GM20000 (cell line): ENCODE results near the gene FBRS.
"Not testable (repeated sequence)": the region's sequence is repeated elsewhere in the genome, so short reads cannot be mapped to it uniquely, and the experiment has no call there.

Experiments used
- DNase-seq: peaks from one replicate; pipeline ENCODE4 v3.0.0; 2012; ENCODE audit warnings: low spot score
- TF ChIP-seq, protein P1 (sequence below): IDR thresholded peaks from 2 replicates; pipeline ENCODE4 v1.5.1; 2012; ENCODE audit warnings: mild to moderate bottlenecking, control low read depth; ENCODE audit errors: extremely low read depth, missing control alignments

The FBRS gene

DNA sequence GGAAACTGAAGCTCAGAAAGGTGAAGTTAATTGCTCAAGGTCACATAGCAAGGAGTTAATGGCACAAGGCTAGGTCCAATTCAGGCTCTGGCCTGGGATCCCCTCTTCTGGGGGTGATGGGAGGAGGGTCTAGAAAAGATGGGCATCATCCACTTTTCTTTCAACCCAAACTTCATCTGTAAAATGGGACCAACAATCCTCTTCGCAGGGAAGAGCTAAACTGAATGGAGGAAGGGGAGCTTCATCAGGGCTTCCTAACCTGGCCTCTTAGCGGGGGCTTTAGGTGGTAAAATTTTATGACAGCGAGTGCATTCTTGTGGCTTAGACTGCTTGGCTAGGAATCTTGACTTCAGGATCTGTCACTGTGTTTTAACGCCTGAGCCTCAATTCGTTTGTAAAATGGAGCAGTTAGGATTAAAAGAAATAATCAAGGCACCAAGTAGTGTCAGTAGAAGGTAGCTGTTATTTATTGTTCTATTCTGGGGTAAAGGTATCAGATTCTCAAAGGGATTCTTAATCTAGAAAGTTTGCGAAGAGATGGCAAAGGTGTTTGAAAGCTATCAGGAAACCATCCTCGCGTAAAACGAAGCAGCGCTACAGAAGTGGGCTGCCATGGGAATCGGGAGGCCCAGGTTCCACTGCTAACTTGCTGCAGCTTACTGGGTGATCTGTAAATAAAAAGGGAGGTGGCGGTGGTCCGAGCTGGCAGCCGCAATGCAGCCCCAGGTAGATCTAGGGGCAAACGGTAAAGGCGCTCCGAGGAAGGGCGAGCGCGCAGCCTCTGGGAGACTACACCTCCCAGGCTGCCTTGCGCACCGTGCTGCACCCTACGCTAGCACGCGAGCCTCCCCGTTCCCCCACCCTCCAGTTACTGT, 39.3 kb downstream of the FBRS start:
- peak; percentile 94 for DNase-seq
- TF ChIP-seq, protein P1, sequence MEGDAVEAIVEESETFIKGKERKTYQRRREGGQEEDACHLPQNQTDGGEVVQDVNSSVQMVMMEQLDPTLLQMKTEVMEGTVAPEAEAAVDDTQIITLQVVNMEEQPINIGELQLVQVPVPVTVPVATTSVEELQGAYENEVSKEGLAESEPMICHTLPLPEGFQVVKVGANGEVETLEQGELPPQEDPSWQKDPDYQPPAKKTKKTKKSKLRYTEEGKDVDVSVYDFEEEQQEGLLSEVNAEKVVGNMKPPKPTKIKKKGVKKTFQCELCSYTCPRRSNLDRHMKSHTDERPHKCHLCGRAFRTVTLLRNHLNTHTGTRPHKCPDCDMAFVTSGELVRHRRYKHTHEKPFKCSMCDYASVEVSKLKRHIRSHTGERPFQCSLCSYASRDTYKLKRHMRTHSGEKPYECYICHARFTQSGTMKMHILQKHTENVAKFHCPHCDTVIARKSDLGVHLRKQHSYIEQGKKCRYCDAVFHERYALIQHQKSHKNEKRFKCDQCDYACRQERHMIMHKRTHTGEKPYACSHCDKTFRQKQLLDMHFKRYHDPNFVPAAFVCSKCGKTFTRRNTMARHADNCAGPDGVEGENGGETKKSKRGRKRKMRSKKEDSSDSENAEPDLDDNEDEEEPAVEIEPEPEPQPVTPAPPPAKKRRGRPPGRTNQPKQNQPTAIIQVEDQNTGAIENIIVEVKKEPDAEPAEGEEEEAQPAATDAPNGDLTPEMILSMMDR: no peak

DNA sequence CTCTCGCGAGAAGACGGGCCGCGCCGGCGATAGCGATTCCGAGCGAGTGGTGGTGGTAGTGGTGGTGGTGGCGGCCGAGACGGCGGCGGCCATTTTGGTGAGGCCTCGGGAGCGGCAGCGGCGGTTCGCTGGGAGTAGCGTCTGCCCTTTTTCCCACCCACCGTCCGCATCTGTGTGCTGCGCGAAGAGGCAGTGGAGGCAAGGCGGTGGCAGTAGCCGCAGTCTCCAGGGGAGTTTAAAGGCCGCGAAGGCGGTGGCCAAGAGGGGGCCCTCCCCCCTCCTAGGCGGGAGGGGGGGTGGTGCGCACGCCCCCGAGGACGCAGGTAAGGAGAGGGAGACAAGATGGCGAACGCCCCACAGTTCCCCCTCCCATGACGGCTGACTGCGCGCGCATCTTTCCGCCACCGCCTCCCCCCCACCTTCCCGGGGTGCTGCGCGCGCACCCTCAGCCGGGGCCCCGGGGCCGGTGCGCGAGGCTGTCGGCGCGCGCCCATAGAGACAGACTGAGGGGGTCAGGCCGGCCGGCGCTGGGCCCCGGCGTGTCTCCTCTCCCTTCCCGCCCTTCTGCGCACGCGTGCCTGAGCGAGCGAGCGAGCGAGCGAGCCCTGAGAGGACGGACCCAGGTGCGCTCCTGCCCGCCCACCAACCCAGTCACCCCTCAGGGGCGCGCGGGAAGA, 40.0 kb downstream of the FBRS start:
- TF ChIP-seq, protein P1: no peak
- DNase-seq: peak; percentile 99

DNA sequence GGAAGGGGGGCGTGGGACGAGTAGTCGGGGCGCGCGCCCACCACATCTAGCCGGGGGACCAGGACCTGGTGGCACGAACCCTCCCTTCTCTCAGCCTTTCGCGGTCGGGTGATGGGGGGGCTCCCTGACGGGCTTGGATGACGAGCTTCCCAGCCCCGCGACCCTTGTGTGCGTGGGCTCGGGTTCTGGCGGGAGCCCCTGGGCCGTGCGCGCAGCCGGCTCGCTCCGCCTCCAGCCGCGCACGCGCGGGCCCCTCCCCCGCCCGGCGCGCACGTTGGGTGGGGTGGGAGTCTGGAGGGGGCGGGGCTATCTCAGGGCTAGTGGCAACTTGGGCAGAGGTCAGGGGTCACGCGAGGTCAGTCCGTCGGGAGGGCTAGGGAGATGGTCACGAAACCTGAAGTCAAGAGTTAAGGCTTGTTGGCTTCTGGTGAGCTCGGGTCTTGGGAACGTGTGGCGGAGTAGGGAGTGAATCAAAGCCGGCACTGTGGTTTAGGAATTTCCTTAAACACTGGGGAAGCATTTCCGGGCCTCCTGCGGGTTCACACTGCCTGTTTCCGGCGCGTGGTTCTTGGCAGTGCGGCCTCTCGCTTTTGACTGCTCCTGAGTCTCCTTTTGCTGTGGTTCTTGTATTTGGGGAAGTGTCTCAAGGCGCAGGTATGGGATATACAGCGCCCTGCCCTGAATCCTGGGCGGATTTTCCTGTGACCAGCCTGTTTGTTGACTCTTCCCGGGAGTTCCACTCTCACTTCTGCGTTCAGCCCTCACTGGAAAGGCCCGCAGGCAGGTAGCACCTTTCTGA, 40.8 kb downstream of the FBRS start, which contains the start of gene SRCAP:
TSS of gene SRCAP (plus strand) at position 356 of the 799 bp plus-strand sequence. CDS start 1,654 bp downstream, outside the sequence.
- TF ChIP-seq, protein P1: no peak
- DNase-seq: peak; percentile 95

DNA sequence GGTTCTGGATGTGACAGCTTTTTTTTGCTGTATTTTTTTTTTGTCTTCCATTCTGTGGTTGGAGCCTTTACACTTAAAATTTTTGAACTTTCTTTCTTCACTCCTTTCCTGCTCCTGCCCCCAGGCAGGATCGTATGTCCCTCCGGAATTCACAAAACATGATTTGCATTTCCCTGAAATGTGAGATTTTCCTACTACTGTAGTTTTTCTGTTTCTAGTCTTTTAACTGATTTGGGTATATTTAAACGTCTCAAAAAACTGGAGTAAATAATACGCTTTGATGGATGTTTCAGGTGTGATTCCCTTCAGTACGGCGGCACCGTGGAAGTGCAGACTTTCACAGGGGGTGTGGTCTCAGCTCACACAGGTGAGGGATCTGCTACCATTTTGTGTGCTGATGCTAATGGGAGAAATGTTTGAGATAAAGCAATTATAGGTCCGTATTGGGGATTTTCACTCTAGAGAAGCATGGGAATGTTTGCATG, 41.4 kb downstream of the FBRS start:
- no peak for DNase-seq
- TF ChIP-seq, protein P1: no peak

DNA sequence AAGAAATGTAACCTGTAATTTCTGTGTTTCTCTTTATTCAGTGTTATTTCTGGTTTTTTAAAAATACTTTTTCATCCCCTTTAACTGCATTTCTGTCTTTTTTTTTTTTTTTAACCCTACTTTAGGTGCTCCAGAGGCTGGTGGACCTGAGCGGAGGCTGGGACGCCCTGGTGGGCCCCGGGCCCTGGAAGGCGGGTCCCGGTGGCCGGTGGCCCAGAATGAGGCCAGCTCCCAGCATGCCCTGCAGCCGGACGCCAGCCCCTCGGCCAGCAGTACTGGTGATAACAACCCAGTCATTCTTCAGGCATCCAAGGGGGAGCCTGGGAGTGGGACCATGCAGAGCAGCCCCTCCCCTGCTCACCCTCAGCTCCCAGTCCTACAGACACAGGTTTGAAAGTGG, 42.3 kb downstream of the FBRS start:
- no peak for DNase-seq
- TF ChIP-seq, protein P1: no peak

DNA sequence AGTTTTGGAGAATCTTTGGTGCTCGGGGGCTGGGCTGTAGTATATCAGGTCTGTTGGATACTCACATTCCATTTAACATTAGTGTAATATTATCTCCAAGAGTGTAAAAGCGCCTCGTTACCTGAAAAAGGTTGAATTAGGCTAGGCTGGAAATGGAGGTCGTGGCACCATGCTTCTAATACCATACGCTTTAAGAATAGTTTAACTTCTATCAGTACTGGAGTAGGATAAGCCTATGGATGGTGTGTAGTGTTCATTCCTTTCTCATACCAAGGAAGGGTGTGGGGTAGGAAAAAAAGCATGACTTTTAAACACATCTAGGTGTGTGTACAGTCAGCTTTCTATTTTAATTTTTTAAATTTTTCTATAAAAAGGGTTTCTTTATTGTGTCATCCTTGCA, 42.7 kb downstream of the FBRS start:
- TF ChIP-seq, protein P1: no peak

DNA sequence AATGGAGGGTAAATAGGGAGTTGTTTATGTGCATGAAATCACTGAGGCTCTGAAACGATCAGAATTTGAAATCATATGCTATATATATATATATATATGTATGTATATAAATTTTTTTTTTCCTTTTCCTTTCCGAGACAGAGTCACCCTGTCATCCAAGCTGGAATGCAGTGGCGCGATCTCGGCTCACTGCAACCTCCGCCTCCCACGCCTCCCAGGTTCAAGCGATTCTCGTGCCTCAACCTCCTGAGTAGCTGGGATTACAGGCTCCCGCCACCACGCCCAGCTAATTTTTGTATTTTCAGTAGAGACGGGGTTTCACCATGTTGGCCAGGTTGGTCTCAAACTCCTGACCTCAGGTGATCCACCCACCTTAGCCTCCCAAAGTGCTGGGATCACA, 44.8 kb downstream of the FBRS start:
- not testable (repeated sequence) for DNase-seq

More for the DNA sequence above, 42.7 kb downstream of the FBRS start:
- DNase-seq: no peak
